22Rv1 (cell line): ENCODE measurements around the gene C1orf21.

Experiments used
- ZFX ChIP-seq: fragments of 450-650 bp; IDR thresholded peaks from 2 replicates; pipeline ENCODE4 v1.6.1; 2017; ENCODE audit warnings: antibody characterized with exemption, borderline replicate concordance
- TF ChIP-seq, protein P1 (sequence below): fragments of 450-650 bp; IDR thresholded peaks from 2 replicates; pipeline ENCODE4 v1.5.1; 2017; ENCODE audit warnings: mild to moderate bottlenecking

DNA sequence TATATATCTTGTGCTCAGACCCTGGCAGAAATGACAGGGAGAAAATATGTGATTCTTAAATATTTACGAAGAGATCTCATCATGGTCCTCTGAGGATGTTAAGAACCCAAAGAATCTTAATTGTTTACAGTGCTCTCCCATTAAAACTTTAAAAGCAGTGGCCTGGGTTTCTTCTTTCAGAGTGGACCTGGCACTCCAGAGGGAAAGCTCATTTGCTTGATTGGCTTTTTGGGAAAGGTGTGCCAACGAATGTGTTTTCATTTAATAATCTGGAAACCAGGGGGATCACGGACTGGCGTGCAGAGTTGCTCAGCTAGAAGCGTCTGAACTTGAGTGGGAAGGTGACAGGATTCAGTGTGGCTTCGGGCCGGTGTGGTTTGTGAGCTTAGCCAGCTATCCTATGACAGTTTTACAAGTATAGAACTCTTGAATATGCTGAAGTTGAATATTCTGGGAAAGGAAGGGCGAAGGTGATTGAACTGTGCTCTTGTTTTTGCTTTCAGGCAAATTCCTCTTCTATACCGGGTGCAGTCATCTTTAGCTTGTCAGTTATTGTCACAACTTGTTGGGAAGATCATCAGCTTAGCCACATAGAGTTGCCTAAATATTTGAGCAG, 154.8 kb downstream of the C1orf21 start:
- TF ChIP-seq, protein P1, sequence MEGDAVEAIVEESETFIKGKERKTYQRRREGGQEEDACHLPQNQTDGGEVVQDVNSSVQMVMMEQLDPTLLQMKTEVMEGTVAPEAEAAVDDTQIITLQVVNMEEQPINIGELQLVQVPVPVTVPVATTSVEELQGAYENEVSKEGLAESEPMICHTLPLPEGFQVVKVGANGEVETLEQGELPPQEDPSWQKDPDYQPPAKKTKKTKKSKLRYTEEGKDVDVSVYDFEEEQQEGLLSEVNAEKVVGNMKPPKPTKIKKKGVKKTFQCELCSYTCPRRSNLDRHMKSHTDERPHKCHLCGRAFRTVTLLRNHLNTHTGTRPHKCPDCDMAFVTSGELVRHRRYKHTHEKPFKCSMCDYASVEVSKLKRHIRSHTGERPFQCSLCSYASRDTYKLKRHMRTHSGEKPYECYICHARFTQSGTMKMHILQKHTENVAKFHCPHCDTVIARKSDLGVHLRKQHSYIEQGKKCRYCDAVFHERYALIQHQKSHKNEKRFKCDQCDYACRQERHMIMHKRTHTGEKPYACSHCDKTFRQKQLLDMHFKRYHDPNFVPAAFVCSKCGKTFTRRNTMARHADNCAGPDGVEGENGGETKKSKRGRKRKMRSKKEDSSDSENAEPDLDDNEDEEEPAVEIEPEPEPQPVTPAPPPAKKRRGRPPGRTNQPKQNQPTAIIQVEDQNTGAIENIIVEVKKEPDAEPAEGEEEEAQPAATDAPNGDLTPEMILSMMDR: no peak
- no peak for TF ChIP-seq ZFX
